GM12878 (cell line): Measurements from ENCODE around the gene NTM. TPM values are rescaled to one million over a fixed set of nuclear protein-coding genes. Genes with fewer than 3 reads are reported as not detected.

ENCODE experiments used
- ATAC-seq: fragments of 200-7000 bp; cut with Tn5 transposase; 3 replicates; pipeline ENCODE4 v1.9.1; 2020; ENCODE audit warnings: mild to moderate bottlenecking, moderate library complexity
- BruUV-seq: library from RNA; stranded (reverse); fragments of 400-500 nt; replicated peaks from 2 replicates; lab custom pipeline; 2021; lab: Mats Ljungman, UMichigan
- CTCF ChIA-PET: fragments of 300-600 bp; sonication (Branson Sonifier 250); formaldehyde crosslinking; extraction: SDS; loops from one replicate; lab custom pipeline; 2021; ENCODE audit warnings: inconsistent platforms; lab: Yijun Ruan, JAX
- POLR2A ChIA-PET: fragments of 350-600 bp; formaldehyde crosslinking; extraction: SDS; loops from one replicate; lab custom pipeline; 2021; ENCODE audit warnings: inconsistent platforms; lab: Charles Lee
- RAD21 ChIA-PET: fragments of 300-600 bp; sonication (Branson Sonifier 250); formaldehyde crosslinking; loops from one replicate; lab custom pipeline; 2023; ENCODE audit warnings: antibody characterized with exemption; ENCODE audit not compliant: unreplicated experiment; lab: Charles Lee
- SMC1A ChIA-PET: fragments of 300-600 bp; sonication (Branson Sonifier 250); formaldehyde crosslinking; loops from one replicate; lab custom pipeline; 2023; ENCODE audit not compliant: unreplicated experiment, uncharacterized antibody; lab: Charles Lee
- DNase-seq: peaks from one replicate; pipeline ENCODE4 v3.0.0-alpha.2; 2011; ENCODE audit warnings: low read depth, low spot score
- FAIRE-seq: peaks from 3 replicates; lab custom pipeline; 2011; peaks lifted over from hg19 to GRCh38; lab: Jason Lieb, UNC
- H2AFZ ChIP-seq: 2 replicates; pipeline ENCODE4 v1.6.0; 2011; ENCODE audit warnings: low read depth, low read length, control low read depth; ENCODE audit not compliant: control insufficient read depth
- H3K27ac ChIP-seq: 2 replicates; pipeline ENCODE4 v1.5.1; 2011; ENCODE audit warnings: control low read depth; ENCODE audit not compliant: control insufficient read depth, insufficient read depth
- H3K27me3 ChIP-seq, 2 experiments: replicated peaks in 1 of 2; 2 replicates each; pipeline versions ENCODE4 v1.6.0 to v1.6.1; 2011; ENCODE audit warnings: low read length in 1 of 2; ENCODE audit not compliant: control insufficient read depth in 2 of 2, insufficient read depth in 2 of 2
- H3K36me3 ChIP-seq, 2 experiments: 2 replicates each; pipeline ENCODE4 v1.5.1; 2011; ENCODE audit warnings: low read length in 1 of 2; ENCODE audit not compliant: control insufficient read depth in 2 of 2, insufficient read depth in 2 of 2
- H3K4me1 ChIP-seq: 2 replicates; pipeline ENCODE4 v1.6.1; 2011; ENCODE audit warnings: mild to moderate bottlenecking, low read length, moderate library complexity, mixed read lengths; ENCODE audit not compliant: control insufficient read depth, insufficient read depth
- H3K4me2 ChIP-seq: 2 replicates; pipeline ENCODE4 v1.6.0; 2011; ENCODE audit warnings: control low read depth; ENCODE audit not compliant: control insufficient read depth, insufficient read depth
- H3K4me3 ChIP-seq: fragments of 200-600 bp; sonication (generic); 2 replicates; pipeline ENCODE4 v1.5.1; 2016
- H3K79me2 ChIP-seq: 2 replicates; pipeline ENCODE4 v1.6.0; 2011; ENCODE audit warnings: low read length; ENCODE audit not compliant: control insufficient read depth, insufficient read depth
- H3K9ac ChIP-seq: 2 replicates; pipeline ENCODE4 v1.8.0; 2011; ENCODE audit warnings: low read length, control low read depth, mixed read lengths; ENCODE audit not compliant: control insufficient read depth, insufficient read depth
- H3K9me3 ChIP-seq: replicated peaks from 3 replicates; pipeline ENCODE4 v1.5.1; 2011; ENCODE audit warnings: mild to moderate bottlenecking, low read length; ENCODE audit not compliant: control insufficient read depth, insufficient read depth
- H4K20me1 ChIP-seq: 2 replicates; pipeline ENCODE4 v1.6.0; 2011; ENCODE audit not compliant: control insufficient read depth, insufficient read depth
- BHLHE40 ChIP-seq, 2 experiments: fragments of 450-650 bp in 1 of 2; IDR thresholded peaks; 2 replicates each; pipeline ENCODE4 v1.6.1; 2011 to 2017; ENCODE audit warnings: low read depth in 2 of 2, borderline replicate concordance in 1 of 2, improper control_type of control experiment in 1 of 2, low read length in 1 of 2, mild to moderate bottlenecking in 1 of 2
- CBX5 ChIP-seq: sonication (generic); IDR thresholded peaks from 2 replicates; pipeline ENCODE4 v1.6.1; 2016; ENCODE audit warnings: low read depth, moderate library complexity, mild to moderate bottlenecking, inconsistent platforms
- CHD4 ChIP-seq: fragments of 200-600 bp; sonication (generic); IDR thresholded peaks from 2 replicates; pipeline ENCODE4 v1.6.1; 2016; ENCODE audit warnings: mild to moderate bottlenecking
- CTCF ChIP-seq, 3 experiments: IDR thresholded peaks in 2 of 3; conservative IDR thresholded peaks in 1 of 3; 2 replicates each; pipeline ENCODE4 v1.5.1; 2011; ENCODE audit warnings: low read depth in 3 of 3, low read length in 3 of 3, mild to moderate bottlenecking in 3 of 3, control low read depth in 2 of 3, moderate library complexity in 2 of 3, inconsistent platforms in 1 of 3, mixed read lengths in 1 of 3; ENCODE audit not compliant: control insufficient read depth in 2 of 3, insufficient read depth in 1 of 3; ENCODE audit errors: extremely low read depth in 1 of 3
- EED ChIP-seq: sonication (generic); IDR thresholded peaks from 2 replicates; pipeline ENCODE4 v1.6.1; 2016; ENCODE audit warnings: antibody characterized with exemption, low read depth
- MYC ChIP-seq: IDR thresholded peaks from 2 replicates; pipeline ENCODE4 v1.6.1; 2011; ENCODE audit warnings: mild to moderate bottlenecking, low read length, moderate library complexity, inconsistent platforms; ENCODE audit not compliant: insufficient read depth, insufficient replicate concordance, insufficient read length, severe bottlenecking
- NFYB ChIP-seq: IDR thresholded peaks from 2 replicates; pipeline ENCODE4 v1.6.1; 2011; ENCODE audit warnings: low read depth, mild to moderate bottlenecking, low read length, improper control_type of control experiment, moderate library complexity; ENCODE audit not compliant: insufficient read depth
- RFX5 ChIP-seq: IDR thresholded peaks from 2 replicates; pipeline ENCODE4 v1.6.1; 2011; ENCODE audit warnings: low read depth, low read length, improper control_type of control experiment
- SMAD1 ChIP-seq: fragments of 450-650 bp; IDR thresholded peaks from 2 replicates; pipeline ENCODE4 v1.6.1; 2018; ENCODE audit warnings: mild to moderate bottlenecking, low read depth; ENCODE audit not compliant: partially characterized antibody
- TBL1XR1 ChIP-seq: IDR thresholded peaks from 2 replicates; pipeline ENCODE4 v1.6.1; 2012; ENCODE audit warnings: low read depth, low read length, improper control_type of control experiment
- TCF12 ChIP-seq: IDR thresholded peaks from 2 replicates; pipeline ENCODE4 v1.6.1; 2011; ENCODE audit warnings: low read depth, mild to moderate bottlenecking, low read length
- USF2 ChIP-seq: IDR thresholded peaks from 2 replicates; pipeline ENCODE4 v1.6.1; 2011; ENCODE audit warnings: low read depth, low read length, improper control_type of control experiment, borderline replicate concordance
- ZNF384 ChIP-seq: IDR thresholded peaks from 2 replicates; pipeline ENCODE4 v1.6.1; 2012; ENCODE audit warnings: low read depth, mild to moderate bottlenecking, low read length, improper control_type of control experiment, borderline replicate concordance
- WGBS: methylation state at CpG from one replicate; pipeline ENCODE4 v1.1.6; 2016; ENCODE audit warnings: low lambda C conversion rate; ENCODE audit not compliant: insufficient replicate concordance, insufficient coverage; ENCODE audit errors: missing lambda C conversion rate; 5-methylcytosine and 5-hydroxymethylcytosine counted together
- in situ Hi-C: fragments of 300-500 bp; cut with MboI; formaldehyde crosslinking; loops from 9 replicates; pipeline ENCODE4 v1.14.3; 2018; ENCODE audit warnings: mixed read lengths
- intact Hi-C: fragments of 100-400 bp; cut with micrococcal nuclease; formaldehyde crosslinking; loops from one replicate; pipeline ENCODE4 v1.14.2; 2022; ENCODE audit not compliant: unreplicated experiment
- polyA plus RNA-seq, 11 experiments: library from polyadenylated mRNA; depleted of rRNA in 4 of 11; unstranded in 6 of 11; stranded (reverse) in 5 of 11; fragments of >200 nt; fragmentation: Nextera tagmentation in 4 of 11; fragmentation: Illumina TruSeq in 1 of 11; extraction: Ambion mirVana in 4 of 11; extraction: Trizol in 1 of 11; gene quantifications; 1 replicate in 1 of 11; 2 replicates in 10 of 11; pipeline versions ENCODE4 v1.2.1 to v1.2.3, GENCODE V29; 2011 to 2016; ENCODE audit warnings: inconsistent platforms in 2 of 11, missing spikeins in 2 of 11, low read depth in 1 of 11
- total RNA-seq, 4 experiments: library from RNA; depleted of rRNA in 3 of 4; stranded (reverse); fragments of >200 nt in 3 of 4; fragmentation: Illumina TruSeq in 1 of 4; extraction: Trizol in 1 of 4; gene quantifications; 2 replicates each; pipeline versions ENCODE4 v1.2.1 to v1.2.3, GENCODE V29; 2013 to 2021

The NTM gene
- total and polyA plus RNA-seq, 10 of the 15 experiments (the other 5 are each of a cell fraction or from before 2014, with no cell fraction given), result not detected

- SMC1A ChIA-PET, result no interaction called here
- intact Hi-C loops (no loop called here), in situ Hi-C loops (no loop called here)
- no peak overlapping the region for H3K4me3 ChIP-seq
- no peak overlapping the region for H3K4me2 ChIP-seq
- H3K9ac ChIP-seq, result no peak overlapping the region
- peaks cover 0 to 6% of the 10 kb centered on the region in 2 experiments; a peak in 1 of 4 replicates for H3K27me3 ChIP-seq
- RAD21 ChIA-PET, result no interaction called here
- no peak overlapping the region for H2AFZ ChIP-seq
- 55% methylated on average over 9 of the region's 9 CpGs for WGBS
- BruUV-seq, result no TSS peak
- no peaks in the 10 kb centered on the region for H3K79me2 ChIP-seq
- POLR2A ChIA-PET, result no interaction called here
- CTCF ChIA-PET, result interaction anchor here (1.1 to 4.7 kb wide), 2 partner anchors 12 kb away, joined by 3 to 17 read pairs; no protein-coding TSS in a partner anchor
- no peak overlapping the region for H3K27ac ChIP-seq
- H3K4me1 ChIP-seq, result peaks cover 8% of the 10 kb centered on the region; the same call in 1 of the 2 replicates
- TF ChIP-seq BHLHE40 (IDR thresholded peaks at IDR 0.05; ENCODE audit: borderline replicate concordance in 1 of 2, low read depth in 2 of 2, low read length in 1 of 2), result 0 out of 4 replicates have a peak, but pooled peaks of 1 of the 2 experiments have one; percentile 8
- TF ChIP-seq EED, result no peak
- ATAC-seq, result no peak
- no peaks in the 10 kb centered on the region for H3K9me3 ChIP-seq
- no peak for FAIRE-seq
- no peaks in the 10 kb centered on the region for H4K20me1 ChIP-seq
- H3K36me3 ChIP-seq, result no peaks in the 10 kb centered on the region
- no peak for DNase-seq
These were observed 292.6 kb downstream of the NTM start for GRCh38 chr11:131662993-131663392.

GRCh38 chr11:131663405-131664200 lies 293.2 kb downstream of the NTM start:
- no peak for ATAC-seq
- Histone ChIP-seq H2AFZ (no peak overlapping the region), H3K4me3 (no peak overlapping the region), H3K9me3 (no peaks in the 10 kb centered on the region), H3K36me3 (no peaks in the 10 kb centered on the region), H3K4me2 (no peak overlapping the region), H3K27me3 (peaks cover 0 to 6% of the 10 kb centered on the region in 2 experiments; a peak in 1 of 4 replicates), H3K4me1 (peaks cover 8% of the 10 kb centered on the region; the same call in 1 of the 2 replicates), H3K79me2 (no peaks in the 10 kb centered on the region), H4K20me1 (no peaks in the 10 kb centered on the region), H3K27ac (no peak overlapping the region), H3K9ac (no peak overlapping the region)
- DNase-seq, result no peak
- in situ Hi-C loops, result no loop called here
- intact Hi-C loops, result no loop called here
- SMC1A ChIA-PET, result no interaction called here
- RAD21 ChIA-PET, result no interaction called here
- no TSS peak for BruUV-seq
- 13% methylated on average over 10 of the region's 10 CpGs for WGBS
- FAIRE-seq, result no peak
- POLR2A ChIA-PET, result no interaction called here
- CTCF ChIA-PET, result interaction anchor here (1.1 to 4.7 kb wide), 2 partner anchors 11 to 13 kb away, joined by 3 to 17 read pairs; no protein-coding TSS in a partner anchor
- no peak for TF ChIP-seq MYC
- TF ChIP-seq USF2, result no peak
- TF ChIP-seq TCF12, result no peak
- TF ChIP-seq RFX5, result no peak
- no peak for TF ChIP-seq ZNF384
- TF ChIP-seq TBL1XR1, result no peak
- no peak for TF ChIP-seq EED
- TF ChIP-seq CBX5, result no peak
- no peak for TF ChIP-seq NFYB
- no peak for TF ChIP-seq CHD4
- TF ChIP-seq SMAD1, result no peak
- TF ChIP-seq CTCF (IDR thresholded peaks at IDR 0.05 in 2 of 3, conservative IDR thresholded peaks at IDR 0.05 in 1 of 3; ENCODE audit: control insufficient read depth in 2 of 3, extremely low read depth in 1 of 3, insufficient read depth in 1 of 3, low read depth in 3 of 3, low read length in 3 of 3), result no peak
